HG03039 (cell line): ENCODE data around the gene CDYL2.
A peak's percentile ranks its signal among the peaks of the same experiment; 100 is the strongest.

ENCODE experiments used
- ATAC-seq: cut with Tn5 transposase; IDR thresholded peaks from one replicate; pipeline ENCODE4 v1.9.1; 2021; ENCODE audit warnings: mild to moderate bottlenecking, moderate library complexity; ENCODE audit not compliant: unreplicated experiment

CDYL2 gene

DNA sequence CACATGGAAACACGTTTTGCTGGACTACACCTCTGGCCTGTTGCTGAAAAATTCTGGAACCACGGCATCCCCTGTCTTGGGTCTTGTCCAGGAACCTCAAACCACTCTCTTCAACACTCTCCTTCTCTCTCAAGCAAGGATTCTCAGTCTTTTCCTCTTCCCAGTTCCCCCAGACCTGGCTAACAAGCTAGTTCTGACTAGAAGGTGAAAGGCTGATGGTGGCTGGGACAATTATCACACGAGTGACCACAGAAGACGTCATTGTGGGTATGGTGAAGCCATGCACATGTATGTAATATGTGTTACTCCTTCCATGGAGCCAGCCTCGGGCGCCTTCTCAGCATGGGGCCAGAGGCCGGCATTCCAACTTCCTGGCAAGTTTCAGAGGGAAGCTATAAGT is 123.0 kb downstream of the CDYL2 start:
- no peak for ATAC-seq

DNA sequence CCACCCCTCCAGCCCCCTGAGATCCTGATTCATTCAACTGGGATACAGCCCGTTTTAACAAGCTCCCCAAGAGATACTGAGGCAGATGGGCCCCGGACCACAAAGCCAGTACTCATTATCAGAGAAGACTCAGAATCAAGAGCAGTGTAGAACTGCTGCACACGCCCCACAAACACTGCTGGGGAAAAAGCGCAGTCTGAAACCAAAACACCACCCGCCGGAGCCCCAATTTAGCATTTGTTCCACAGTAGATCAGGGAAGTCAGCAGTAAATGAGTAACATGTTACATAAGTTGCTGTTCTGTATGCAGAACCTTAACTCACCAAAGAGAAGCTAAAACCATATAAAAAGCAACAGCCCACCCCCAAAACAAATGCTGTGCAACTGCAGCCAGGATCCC is 123.6 kb downstream of the CDYL2 start:
- ATAC-seq: no peak

DNA sequence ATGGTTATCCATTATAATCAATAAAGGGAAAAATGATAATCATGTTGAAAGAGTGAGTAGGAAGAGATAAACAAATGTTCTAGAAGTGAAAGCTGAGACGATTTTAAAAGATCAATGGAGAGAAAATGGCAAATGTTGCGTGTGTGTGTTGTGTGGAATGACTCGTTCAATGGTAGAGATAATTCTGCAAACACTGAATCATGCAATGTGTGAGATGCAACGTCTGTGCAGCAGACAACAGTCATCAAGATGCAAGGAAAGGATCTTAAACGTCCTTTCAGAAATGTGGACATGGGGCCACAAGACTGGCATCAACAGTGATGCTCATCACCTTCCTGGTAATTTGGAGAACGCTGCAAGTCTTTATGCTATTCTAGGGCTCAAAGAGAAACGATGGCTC is 124.4 kb downstream of the CDYL2 start:
- no peak for ATAC-seq

DNA sequence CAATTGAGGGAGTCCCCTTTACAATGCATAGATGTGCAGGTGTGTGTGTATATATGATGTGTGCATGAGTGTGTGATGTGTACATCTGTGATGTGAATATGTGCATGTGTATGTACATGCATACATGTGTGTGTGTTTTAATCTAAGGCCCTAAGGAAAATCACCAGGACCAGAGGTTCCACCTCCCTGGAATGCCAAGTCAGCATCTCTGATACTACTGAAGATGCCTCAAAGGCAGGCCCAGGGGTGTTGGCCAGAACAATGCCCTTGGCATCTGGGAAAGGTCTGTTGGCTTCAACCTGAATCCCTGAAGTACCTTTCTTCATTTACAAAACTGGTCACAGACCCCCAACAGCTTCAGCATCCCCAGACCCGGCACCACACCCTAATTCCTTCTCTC is 129.5 kb downstream of the CDYL2 start:
- ATAC-seq: no peak

DNA sequence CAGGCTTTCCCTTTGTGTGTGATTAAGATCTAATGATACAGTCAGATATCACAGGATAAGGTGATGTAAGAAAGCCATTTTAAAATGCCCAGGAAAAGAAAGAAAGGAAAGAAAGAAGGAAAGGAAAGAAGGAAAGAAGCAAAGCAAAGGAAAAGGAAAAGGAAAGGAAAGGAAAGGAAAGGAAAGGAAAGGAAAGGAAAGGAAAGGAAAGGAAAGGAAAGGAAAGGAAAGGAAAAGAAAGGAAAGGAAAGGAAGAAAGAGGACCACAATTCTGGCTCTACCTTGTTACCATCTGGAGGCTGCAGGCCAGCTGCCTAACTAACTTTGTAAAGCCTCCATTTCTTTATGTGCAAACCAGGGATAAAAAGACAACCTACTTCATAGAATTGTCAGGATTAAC is 132.0 kb downstream of the CDYL2 start:
- no peak for ATAC-seq

GRCh38 chr16:80671281-80671849 is 133.0 kb downstream of the CDYL2 start:
- ATAC-seq: no peak

- no peak for ATAC-seq
Observed at GRCh38 chr16:80670170-80670865, 134.1 kb downstream of the CDYL2 start.

DNA sequence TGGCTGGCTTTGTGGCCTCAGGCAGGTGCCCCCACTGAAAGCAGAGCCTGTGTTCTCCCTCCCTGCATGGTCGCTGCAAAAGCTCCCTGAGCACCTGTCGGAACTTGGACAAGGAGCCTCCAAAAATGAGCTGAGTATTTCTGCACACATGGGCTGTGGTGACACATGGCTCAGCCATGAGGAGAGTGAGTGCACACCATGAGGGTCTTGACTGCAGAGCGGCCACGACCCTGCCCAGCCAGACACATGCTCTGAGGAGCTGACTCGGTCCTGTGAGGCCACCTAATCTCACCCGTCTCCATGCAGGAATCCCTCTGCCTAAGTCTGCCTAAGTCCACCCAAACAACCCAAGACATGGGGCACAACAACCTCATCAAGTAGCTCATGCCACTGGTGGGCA is 134.7 kb downstream of the CDYL2 start:
- no peak for ATAC-seq

DNA sequence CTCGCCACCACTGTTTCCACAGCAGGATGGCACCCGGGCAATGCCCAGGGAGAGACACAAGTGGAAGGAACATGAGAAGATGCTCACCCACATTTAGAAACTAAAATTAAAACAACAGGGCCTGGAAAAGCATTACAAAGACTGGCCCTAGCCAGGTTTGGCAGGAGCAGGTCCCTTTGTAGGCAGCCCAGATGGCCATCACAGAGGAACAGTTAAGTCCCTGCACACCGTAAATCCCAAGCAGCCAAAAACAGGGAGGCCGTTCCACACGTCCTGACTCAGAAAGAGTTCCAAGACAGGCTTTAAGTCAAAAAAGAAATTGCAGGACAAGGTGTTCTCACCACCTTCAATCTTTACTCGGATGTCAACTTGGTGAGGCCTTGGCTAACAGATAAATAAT is 136.5 kb downstream of the CDYL2 start:
- ATAC-seq: no peak

DNA sequence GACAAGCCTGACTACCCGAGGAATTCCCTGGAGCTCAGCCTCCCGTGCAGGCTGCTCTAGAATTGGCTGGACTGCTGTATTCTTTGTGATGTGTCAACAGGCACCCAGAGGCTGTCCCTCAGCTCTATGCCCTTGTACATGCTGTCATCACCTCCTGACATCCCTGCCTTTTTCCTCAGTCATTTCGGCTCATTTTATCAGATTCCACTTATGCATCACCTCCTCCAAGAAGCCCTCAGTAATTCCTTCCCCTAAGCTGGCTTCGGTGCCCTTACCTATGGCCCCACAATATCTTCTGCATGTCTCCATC is 137.2 kb downstream of the CDYL2 start:
- no peak for ATAC-seq

- ATAC-seq: no peak
Observed at GRCh38 chr16:80666378-80667250, 137.8 kb downstream of the CDYL2 start.

GRCh38 chr16:80665356-80665755 is 139.0 kb downstream of the CDYL2 start:
- ATAC-seq: no peak

DNA sequence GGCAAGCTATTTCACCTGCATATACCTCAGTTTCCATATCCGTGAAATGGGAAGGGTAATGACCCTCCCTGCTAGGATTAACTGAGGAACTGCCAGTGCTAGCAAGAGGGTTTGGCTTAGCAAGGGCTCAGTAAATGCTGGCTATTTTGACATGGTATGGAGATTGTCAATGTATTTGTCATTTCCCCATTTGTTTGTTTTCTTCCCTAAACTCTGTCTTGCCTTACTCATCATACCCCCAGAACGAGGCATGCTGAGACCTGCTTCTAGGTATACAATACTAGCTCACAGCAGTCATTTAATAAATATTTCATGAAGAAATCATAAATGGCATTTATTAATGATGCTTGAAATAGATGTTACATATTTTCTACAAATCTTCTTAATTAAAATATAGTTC is 139.6 kb downstream of the CDYL2 start:
- no peak for ATAC-seq

GRCh38 chr16:80664226-80664625 is 140.2 kb downstream of the CDYL2 start:
- no peak for ATAC-seq

DNA sequence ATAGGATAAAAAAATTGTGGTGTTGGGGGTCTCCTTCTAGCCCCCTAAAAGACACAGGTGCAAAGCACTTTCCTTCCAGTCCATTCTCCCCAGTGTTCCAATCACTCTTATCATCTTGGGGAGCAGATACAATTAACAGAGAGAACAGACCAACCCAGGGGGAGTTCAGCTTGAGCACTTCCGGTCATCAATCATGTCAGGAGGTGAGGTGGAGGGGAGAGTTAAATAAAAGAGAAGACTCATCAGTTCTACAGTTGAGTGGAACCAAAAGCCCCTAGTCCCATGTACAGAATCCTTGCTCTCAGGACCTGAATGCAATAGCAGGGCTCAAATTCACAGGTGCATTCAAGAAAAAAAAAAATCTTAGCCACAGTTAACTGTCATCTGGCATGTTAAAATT is 141.3 kb downstream of the CDYL2 start:
- ATAC-seq: no peak

DNA sequence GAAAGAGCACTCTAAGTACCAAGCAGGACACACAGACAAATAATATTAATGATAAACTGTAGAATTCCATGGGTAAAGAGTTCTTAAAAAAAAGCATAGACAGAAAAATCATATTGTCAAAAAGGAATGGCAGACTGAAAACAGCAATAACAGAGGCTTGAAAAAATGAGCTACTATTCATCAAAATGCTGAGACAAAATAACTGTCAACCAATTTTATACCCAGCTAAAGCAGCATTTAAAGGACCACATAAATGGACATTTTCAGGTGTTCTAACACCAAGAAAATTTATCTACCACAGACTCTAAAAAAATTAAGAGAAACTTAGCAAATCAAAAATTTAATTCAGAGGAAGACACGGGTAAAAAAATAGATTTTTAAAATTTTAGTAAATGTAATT is 144.5 kb downstream of the CDYL2 start:
- ATAC-seq: no peak

DNA sequence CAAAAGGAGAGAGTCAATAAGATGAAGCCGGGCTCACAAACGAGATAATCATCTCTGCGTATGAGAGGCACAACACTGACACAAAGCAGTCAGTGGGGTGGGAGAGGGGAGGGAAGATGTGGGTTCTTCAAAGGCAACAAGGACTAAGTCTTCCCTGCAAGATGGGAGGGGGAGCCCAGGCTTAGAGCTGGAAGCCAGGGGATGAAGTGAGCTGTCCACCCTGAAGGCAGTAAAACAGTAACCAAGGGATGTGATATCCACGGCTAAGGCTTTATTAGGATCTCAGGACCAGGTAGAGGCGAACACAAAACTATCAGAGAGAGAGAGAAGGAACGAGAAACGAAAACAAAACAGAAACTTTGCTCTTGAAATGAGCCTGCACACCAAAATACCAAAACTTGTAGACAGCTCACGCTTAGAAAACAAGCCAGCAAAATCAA is 147.7 kb downstream of the CDYL2 start:
- ATAC-seq: peak; percentile 92

DNA sequence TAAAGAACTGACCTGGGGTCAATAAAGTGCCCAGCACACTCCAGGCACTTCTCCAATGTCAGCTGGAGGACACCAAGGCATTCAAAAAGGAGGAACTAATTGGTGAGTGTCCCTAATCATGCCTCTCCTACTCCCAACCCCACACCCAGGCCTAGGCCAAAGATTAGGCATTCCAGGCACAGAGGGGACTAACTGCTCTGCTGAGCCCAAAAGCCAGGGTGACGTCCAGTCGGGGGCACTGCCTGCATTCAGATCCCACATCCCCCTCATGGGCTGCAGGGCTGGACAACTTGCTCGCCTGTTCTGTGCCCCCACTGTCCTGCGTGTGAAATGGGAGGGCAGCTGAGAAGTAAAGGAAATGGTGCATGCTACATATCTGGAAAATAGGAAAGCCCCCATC is 148.2 kb downstream of the CDYL2 start:
- no peak for ATAC-seq

- ATAC-seq: no peak
Observed at GRCh38 chr16:80655751-80656150, 148.6 kb downstream of the CDYL2 start.

DNA sequence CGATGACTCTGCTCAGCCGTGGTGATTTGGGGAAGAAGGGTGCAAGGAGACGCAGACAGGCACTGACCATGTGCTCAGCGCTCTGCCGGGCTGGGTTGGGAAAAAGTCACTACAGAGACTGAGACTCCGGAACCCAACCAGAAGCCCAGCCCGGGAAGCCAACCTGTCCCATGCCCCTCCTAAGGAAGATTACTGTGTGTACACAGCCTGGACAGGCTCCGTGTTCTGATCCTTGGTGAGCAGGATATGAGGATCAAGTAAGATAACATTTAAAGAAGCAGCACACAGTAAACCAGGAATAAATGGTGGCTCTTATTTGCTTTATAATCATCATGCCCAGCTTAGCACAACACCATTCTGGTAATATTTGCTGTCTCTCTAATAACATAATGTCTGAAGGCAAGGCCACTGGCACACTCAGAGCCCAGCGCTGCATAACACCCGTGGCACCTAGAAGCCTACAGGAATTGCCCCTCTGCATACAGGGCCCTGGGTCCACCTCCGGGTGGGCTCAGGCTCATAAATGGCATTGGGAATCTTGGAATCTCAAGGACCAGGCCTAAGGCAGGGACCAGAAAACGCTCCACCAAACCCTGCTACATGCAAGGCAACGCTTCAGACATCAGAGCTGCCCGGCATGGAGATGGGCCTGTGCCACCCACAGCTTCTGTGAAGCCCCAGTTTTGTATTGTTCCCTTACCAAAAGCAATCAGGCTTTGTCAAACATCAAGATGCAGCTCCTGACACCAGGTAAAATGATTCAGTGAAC is 150.1 kb downstream of the CDYL2 start:
- ATAC-seq: no peak

- ATAC-seq: no peak
Observed at GRCh38 chr16:80652441-80652840, 152.0 kb downstream of the CDYL2 start.
